HG03520 (cell line): ENCODE results near the gene ABCF2.
A peak's percentile ranks its signal among the peaks of the same experiment; 100 is the strongest.

ENCODE experiments used
- ATAC-seq: cut with Tn5 transposase; IDR thresholded peaks from one replicate; pipeline ENCODE4 v1.9.1; 2021; ENCODE audit warnings: mild to moderate bottlenecking, moderate library complexity; ENCODE audit not compliant: unreplicated experiment

Gene ABCF2

GRCh38 chr7:151252961-151253711, 26.1 kb upstream of the ABCF2 start:
- ATAC-seq, result no peak

GRCh38 chr7:151252561-151252835, 25.5 kb upstream of the ABCF2 start:
- no peak for ATAC-seq

- no peak for ATAC-seq
These were observed 24.9 kb upstream of the ABCF2 start for GRCh38 chr7:151251689-151252560.

- no peak for ATAC-seq
These were observed 24.3 kb upstream of the ABCF2 start for GRCh38 chr7:151251328-151251688.

GRCh38 chr7:151250181-151251132, 23.5 kb upstream of the ABCF2 start:
- ATAC-seq, result no peak

- no peak for ATAC-seq
These were observed 22.7 kb upstream of the ABCF2 start for GRCh38 chr7:151249732-151250072.

- ATAC-seq, result no peak
These were observed 22.2 kb upstream of the ABCF2 start for GRCh38 chr7:151249034-151249731.

GRCh38 chr7:151248346-151249033, 21.5 kb upstream of the ABCF2 start, which contains the start of gene SMARCD3:
TSS of gene SMARCD3 (minus strand) at chr7:151248694. CDS start at chr7:151248562, 132 bp downstream.
- no peak for ATAC-seq

GRCh38 chr7:151247611-151248345, 20.8 kb upstream of the ABCF2 start:
- ATAC-seq, result no peak

- ATAC-seq, result no peak
These were observed 20.0 kb upstream of the ABCF2 start for GRCh38 chr7:151246851-151247580.

GRCh38 chr7:151246102-151246850, 19.3 kb upstream of the ABCF2 start:
- ATAC-seq, result no peak

GRCh38 chr7:151245360-151246101, 18.5 kb upstream of the ABCF2 start:
- peak; percentile 53 for ATAC-seq

GRCh38 chr7:151244841-151245346, 17.9 kb upstream of the ABCF2 start:
- no peak for ATAC-seq

GRCh38 chr7:151244196-151244840, 17.3 kb upstream of the ABCF2 start:
- ATAC-seq, result no peak

- ATAC-seq, result no peak
These were observed 16.6 kb upstream of the ABCF2 start for GRCh38 chr7:151243408-151244195.

- ATAC-seq, result no peak
These were observed 16.0 kb upstream of the ABCF2 start for GRCh38 chr7:151243045-151243349.
